HG03135 (cell line): ENCODE results near the gene MAPK7.

Experiments used
- ATAC-seq: cut with Tn5 transposase; IDR thresholded peaks from one replicate; pipeline ENCODE4 v1.9.1; 2021; ENCODE audit warnings: mild to moderate bottlenecking, moderate library complexity; ENCODE audit not compliant: unreplicated experiment

The MAPK7 gene

DNA sequence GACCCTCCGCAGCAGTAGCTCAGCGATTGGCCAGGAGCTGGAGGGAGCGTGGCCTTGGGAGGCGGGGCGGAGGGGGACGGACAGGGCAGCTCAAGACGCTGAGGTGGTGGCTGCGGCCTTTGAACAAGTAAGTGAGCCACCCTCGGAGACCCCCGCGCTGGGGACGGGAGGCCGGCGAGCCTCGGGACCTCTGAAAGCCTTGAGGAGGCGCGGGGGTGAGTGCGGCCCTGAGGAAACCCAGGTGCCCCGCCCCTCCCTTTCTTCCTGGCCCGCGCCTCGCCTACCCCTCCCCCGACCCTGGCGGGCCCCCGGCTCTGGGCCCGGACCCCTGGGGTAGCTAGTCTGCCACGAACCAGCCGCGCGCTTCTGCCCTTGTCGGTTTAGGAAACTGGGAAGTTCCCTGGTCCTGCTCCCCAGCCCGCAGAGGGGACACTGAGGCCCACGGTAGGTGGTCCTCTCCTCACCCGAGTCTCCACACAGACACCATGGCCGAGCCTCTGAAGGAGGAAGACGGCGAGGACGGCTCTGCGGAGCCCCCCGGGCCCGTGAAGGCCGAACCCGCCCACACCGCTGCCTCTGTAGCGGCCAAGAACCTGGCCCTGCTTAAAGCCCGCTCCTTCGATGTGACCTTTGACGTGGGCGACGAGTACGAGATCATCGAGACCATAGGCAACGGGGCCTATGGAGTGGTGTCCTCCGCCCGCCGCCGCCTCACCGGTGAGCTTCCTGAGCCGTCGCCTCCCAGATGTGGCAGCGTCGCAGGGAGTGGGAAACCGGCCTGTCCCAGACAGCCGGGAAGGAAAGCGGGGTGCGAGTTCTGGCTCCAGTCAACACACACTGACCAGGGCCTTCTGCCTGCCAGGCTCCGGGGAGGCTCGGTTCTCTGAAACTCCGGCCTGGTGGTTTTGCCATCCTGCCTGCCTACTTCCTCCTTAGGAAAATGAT, at the start of gene MAPK7:
MAPK7 (plus strand) TSS at position 83 of the 945 bp plus-strand sequence; CDS start at position 486, 403 bp downstream.
- peak; percentile 13 for ATAC-seq

DNA sequence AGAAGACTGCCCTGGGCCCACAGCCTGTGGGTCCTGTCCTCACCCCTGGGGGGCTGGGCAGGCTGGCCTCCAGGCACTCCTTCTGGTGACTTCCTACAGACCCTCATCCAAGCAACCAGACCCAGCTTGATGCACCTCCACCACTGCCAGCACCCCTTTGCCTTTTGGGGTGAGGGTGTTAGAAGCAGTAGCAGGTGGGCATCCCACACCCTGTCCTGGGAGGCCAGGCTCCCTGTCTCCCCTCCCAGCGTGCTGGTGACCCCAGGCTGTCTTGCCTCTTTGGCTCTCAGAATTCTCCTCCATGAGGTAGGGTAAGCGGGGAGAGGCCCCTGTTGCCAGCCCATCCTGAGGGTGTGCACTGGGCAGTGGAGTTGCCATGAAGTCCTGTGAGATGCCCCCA, 49.2 kb upstream of the MAPK7 start:
- no peak for ATAC-seq

DNA sequence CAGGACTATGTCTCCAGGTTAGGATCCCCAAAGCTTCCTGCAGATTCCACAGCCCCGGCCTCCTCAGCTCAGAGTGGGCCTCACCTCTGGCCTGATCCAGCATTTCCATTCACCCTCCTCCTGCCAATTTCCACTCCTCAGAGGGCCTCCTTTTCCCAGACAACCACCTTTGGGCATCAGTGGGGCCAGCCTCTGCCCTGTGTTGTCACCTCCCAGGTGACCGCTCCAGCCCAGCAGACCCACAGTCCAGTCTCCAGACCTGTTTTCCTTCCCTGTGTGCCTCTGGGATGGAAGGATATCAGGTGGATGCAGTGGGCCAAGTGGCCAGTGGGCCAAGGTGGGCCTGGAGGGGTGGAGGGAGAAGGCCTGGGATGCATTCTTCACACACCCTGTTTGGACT, 48.5 kb upstream of the MAPK7 start:
- no peak for ATAC-seq

DNA sequence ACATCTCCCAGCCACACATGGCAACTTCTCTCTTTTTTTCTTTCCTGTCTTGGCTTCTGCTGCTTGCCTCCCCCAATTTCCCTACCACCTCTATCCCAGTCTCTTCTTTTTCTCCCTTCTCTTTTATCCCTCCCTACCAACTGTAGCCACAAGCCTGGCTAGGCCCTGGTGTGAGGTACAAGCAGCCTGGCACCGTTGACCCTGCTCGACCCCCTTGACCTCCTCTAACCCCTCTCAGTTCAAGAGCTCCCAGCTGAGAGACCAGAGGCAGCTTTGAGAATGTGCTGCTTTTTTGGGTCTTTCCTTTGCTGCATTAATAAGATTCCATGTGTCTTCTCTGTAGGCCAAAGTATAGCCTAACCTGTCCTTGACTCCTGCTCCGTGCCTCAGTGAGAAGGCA, 48.0 kb upstream of the MAPK7 start:
- no peak for ATAC-seq

DNA sequence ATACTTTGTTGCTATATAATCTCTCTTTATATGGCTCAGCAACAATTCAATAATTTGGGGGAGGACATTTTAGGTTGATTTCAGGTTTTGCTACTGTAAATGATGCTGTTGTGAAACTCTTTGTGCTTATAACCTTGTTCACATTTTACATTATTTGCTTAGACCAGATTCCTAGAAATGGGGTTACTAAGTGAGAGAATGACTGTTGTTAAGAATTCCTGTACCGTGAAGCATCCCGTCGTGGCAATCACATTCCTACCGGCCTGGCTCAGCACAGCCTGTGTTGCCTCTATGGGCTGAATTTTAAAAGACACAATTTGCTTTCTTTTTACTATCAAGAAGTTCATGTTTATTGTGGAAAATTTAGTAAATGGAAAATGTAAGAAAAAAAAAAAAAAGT, 47.2 kb upstream of the MAPK7 start:
- ATAC-seq: no peak

DNA sequence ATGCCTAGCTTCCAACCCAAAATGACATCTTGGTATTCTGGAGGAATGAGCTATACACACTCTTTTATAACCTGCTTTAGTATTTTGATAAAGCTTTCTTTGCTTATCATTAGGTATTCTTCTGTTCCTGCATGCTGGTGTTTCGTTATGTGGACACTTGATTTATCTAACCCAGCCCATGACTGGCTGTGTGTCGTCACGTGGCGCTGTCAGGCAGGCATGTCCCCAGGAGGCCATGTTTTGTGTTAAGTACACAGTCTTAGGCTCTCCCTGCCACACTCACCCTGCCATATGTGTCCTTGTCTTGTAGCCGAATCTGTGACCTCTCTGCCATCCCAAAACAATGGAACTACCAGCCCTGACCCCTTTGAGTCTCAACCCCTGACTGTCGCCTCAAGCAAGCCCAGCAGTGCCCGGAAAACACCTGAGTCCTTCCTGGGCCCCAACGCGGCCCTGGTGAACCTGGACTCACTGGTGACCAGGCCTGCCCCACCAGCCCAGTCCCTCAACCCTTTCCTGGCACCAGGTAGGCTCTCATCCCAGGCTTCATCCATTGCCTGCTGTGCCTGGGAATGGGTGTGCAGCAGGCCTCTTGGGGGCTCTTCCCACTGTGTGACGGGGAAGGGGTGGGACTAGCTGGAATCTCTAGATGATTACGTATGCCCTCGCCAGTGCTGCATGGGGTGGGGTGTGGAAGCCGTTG, 46.6 kb upstream of the MAPK7 start:
- no peak for ATAC-seq

DNA sequence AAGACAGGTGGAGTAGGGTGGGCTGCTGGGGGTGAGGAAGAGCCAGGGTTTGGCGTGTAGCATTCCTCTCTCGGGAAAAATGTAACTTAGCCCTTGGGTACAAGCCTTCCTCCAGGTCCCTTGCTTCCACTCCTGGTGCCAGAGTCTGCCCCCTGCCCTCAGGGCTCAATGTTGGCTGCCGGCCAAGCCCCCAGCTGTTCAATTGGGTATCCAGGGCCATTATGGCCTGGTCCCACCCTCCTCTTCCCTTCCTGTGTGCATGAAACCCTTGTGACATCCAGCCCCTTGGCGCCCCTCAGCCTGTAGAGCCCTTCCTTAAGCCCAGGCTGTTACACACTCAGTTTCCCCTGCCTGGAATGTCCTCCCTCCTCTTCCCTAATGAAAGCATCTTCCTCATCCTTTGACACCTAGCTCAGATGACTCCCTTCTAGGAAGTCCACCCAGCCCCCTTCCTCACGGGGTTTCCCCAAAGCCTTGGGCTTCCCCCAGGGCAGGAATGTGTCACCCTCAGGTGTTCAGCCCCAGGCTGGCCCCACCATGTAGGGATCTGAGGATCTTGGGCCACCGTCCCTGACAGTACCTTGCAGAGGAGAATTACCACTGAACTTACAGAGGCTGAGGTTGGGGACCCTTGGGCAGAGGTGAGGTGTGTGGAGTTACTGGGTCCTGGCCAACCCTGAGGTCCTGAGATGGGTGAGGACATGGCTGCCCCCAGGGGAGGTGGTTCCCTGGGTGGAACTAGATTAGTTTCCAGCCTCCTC, 45.7 kb upstream of the MAPK7 start:
- no peak for ATAC-seq

DNA sequence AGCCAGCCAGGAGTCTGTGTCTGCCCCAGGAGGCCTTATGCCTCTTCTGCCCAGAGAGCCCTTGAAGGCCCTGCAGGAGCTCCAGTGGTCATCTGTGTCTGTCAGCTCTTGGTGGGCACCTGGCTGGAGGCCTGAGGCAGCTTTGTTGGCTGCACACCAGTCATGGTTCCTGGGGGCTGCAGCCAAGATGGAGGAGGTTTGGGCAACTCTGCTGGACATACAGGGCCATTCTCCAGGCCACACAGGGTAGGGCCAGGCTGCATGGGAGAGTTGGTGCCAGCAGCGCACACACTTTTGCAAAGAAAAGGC, 45.2 kb upstream of the MAPK7 start:
- no peak for ATAC-seq

DNA sequence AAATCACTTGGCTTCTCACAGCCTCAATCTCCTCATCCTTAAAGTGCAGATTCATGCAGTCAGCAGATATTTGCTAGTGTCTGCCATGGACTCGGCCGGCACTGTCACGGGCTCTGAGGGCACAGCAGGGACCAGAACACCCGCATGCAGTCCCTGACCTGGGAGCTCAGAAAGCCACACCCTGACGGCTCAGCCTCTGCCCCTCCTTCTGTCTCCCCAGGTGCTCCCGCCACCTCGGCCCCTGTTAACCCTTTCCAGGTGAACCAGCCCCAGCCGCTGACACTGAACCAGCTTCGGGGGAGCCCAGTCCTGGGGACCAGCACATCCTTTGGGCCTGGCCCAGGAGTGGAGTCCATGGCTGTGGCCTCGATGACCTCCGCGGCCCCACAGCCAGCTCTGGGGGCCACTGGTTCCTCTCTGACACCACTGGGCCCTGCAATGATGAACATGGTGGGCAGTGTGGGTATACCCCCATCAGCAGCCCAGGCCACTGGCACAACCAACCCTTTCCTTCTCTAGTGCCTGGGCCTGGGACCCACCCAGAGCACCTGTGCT, 44.5 kb upstream of the MAPK7 start:
- no peak for ATAC-seq

DNA sequence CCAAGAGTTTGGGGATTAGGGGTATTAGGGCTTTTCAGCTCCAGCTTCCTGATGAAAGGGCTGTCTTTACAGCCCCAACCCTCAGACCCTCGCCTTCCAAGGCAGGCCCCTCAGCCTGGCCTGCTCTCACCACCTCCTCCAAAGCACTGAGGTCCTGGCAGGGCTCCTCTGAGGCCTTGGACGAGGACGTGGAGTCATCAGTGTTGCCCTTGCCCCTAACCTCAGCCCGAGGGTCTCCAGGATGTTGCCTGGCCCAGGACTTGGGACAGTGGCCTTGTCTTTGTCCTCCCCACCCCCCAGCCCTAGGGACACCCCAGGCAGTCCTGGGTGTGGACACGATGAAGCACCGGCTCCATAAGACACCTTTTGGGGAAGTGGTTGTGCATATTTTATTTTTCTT, 44.0 kb upstream of the MAPK7 start:
- ATAC-seq: no peak

DNA sequence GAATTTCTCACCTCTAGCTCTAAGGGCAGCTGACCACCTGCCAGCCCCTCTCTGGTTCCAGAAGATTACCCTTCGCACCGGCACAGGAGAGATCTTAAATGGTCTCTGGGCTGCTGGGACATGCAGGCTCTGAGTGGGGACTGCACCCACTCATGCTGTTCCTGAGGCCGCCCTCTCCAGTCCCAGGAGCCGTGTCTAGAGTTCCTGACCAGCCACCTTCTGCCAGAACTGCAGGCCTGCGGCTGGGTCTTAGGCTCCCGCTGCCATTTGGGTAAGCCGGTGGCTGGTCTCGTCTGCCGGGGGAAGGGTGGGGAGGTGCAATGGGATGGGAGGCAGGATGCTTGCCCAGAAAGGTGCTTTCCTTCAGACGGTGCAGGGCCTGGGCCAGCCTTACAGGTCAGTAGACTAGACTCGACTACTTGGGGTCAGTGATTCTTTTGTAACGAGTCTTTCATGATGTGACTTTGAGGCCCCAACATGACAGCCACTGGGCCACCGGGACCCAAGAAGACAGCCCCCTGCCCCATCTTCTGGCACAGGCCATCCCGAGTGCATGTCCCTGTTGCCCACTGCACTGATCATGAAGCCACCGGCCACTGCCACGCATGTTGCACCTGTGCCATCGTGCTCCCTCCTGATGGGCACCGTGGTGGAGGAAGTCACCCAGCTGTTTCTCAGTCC, 42.2 kb upstream of the MAPK7 start:
- ATAC-seq: no peak

DNA sequence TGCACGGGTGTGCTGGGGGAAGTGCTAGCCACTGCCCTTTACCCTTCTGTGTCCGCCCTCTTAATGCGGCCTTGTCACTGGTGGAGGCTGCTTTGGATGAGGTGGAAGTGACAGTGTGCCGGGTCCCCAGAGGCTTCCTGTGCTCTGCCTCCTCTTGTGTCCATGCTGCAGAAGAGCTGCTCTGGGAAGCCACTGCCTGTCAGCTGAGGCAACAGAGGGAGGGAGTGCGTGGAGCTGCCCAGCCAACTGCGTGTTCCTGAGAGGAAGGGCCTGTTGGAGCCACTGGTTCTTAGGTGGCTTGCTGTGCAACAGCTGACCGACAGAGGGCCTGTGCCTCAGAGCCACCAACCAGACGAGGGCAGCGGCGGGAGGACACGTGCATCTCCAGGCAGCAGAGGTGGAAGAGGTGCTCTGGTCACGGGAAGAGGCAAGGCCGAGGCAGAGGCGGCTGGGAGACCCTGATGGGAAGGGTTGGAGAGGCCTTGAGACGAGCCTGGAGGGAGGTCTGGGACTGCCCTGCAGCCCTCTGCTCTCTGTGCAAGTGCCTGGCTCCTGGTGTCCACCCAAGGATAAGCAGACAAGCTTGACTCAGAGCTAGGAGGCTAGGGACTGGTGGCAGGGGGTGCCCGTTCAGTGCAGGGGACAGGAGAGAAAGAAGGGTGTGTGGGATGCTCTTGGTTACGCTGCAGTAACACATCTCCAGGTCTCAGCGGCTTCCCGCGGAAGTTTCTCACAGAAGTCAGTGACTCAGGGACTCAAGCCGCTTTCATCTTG, 41.2 kb upstream of the MAPK7 start:
- no peak for ATAC-seq

DNA sequence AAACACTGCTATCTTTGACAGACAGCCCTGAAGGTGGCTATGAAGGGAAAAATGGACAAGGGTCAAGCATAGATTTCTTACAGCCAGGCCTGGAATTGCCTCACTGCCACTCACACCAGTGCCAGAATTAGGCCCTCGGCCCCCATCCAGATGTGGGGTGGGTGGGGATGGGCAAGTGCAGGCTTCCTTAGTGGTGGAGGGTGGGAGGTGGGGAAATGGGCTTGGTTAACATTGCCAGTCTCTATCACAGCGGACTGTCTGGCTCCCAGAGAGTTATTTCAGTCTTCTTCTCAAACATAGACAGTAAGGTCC, 40.6 kb upstream of the MAPK7 start:
- ATAC-seq: no peak

DNA sequence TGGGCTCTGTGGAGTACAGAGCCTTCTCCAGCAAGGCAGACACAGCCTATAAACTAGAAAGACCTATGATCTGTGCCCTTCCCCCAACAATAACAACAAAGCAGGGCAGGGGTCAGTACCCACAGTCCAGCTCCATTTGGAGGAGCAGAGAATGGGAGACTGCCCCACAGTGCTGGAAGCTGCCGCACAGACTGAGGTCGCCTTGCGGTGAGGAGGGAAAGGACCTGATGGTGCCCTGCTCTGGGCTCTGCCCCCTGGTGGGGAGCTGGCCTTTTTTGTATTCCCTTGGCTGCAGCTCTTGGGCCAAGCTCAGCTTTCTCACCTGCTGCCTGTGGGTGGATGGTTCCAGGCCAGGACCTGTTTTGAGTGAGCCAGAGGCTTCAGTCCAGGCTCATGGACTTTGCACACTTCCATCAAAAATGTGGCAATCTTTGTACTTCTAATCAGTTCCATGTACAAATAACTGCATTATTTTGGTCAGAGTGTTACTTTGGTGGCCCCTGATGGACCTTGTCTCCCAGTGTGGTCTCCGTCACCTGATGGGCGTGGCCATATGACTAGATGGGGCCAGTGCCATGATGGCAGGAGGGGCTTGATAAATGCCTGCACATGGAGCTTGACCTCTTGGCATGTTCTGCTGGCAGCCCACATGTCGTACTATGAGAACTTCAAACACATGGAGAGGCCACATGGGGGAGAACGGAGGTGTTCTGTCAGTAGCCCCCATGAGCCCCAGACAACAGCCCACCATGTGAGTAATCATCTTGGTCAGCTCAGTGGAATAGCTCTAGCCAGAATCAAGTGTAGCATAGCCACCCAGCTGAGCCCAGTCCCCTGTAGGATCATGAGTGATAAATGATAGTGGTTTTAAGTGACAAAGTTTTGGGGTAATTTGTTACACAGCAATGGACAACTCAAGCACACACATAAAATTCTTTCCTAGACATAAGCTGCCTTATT, 40.0 kb upstream of the MAPK7 start:
- no peak for ATAC-seq

DNA sequence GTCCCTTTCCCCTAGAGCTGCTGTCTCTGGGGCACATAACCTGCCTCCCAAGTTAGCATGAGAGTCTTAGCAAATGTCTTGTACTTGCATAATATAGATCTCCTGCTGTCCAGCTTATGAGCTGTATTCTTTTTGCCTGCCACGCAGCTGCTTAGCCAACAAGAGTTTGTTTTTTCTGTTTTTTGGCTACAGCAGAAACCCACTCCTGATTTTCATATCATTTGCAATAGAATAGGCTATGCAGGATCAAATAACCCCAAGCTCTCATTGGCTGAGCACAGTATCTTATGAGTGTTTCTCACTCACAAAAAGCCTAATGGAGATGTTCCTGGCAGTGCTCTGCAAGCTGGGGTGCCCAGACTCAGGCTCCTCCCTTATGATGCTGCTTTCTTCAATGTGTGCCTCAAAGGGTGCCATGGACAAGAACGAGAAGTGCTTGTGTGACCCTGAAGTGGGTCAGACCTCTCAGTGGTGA, 38.9 kb upstream of the MAPK7 start:
- no peak for ATAC-seq

DNA sequence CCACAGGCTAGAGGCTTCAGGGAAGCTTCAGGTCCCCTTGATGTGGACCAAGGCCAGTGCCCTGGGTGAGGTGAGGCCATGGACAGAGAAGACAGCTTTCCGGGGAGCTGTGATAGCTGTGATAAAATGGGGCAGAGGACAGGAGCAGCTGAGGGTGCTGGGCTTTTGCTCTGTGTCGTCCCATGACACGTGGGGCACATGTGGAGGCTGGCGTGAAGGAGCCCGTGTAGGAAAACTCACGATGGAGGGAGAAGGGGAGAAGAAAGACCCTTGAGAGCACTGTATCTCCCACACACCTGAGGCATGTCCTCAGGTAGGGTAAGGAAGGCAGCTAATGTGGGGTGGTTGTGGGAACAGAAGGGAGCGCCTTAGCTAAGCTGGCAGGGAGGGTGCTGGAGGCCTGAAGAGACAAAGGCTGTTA, 37.1 kb upstream of the MAPK7 start:
- ATAC-seq: no peak

DNA sequence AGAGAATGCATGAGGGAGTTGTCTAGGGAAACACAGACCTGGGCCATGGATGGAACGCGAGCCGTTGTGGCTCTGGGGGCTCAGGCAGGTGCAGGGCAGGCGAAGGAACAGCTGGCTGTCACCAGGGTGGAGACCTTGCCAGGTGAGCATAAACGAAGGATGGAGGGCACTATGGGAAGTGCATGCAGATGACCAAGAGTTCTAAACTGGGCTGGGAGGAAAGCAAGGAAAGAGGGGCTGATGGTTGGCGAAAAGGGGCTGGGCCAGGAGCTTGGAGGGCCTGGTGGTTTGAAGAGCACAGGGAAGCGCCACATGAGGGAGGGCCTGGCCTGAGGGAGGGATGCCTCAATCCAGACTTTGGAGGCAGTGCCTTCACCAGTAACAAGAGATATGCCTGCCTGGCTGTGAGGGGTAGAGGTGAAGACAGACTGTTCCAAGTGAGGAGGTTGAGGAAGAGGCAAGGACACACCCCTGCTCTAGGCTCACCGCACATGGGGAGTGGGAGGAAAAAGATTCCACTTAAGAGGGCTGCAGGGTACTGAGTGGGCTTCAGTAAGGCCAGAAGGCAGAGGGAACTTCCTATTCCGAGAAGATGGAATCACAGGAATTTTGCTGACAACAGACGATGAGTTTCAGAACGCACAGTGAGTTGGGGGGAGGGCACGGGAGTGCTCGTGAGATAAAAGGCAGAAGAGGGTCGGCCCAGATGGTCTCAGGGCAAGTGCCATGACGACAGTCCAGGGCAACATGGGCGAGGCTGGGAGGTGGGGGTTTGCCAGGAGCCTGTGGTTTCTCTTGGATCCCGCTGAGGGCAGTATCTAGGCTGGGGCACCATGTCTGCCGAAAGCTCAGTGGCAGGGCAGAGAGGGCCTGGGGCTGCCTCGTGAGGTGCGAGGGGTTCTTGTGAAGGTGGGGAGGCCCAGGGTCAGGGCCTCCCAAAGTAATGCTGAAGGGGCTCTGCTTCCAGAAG, 36.4 kb upstream of the MAPK7 start:
- ATAC-seq: no peak
